Measurements from ENCODE around the gene SHD. TPM values are rescaled to one million over a fixed set of nuclear protein-coding genes. Genes with fewer than 3 reads are reported as not detected.

SHD gene
- total and polyA plus RNA-seq, 2 experiments from 2014 or later: 1.8 to 8.0 TPM

- no peak within 1 kb of the TSS for H3K27ac Mint-ChIP-seq
- Histone ChIP-seq H3K36me3 (ENCODE audit: insufficient read depth) (no peaks in the 10 kb centered on the region), H3K27me3 (ENCODE audit: insufficient read depth) (no peaks in the 10 kb centered on the region), H3K27ac (ENCODE audit: low read depth) (no peak within 1 kb of the TSS), H2AFZ (peak within 1 kb of the TSS; percentile 75; the same call in 1 of the 2 replicates), H3K4me1 (ENCODE audit: insufficient read depth) (no peaks in the 10 kb centered on the region; the same call in 1 of the 2 replicates), H3K4me2 (no peak within 1 kb of the TSS), H3F3A (replicated peaks; ENCODE audit: low read depth) (0 out of 2 replicates have a peak, but pooled peaks cover 8% of the 10 kb centered on the region), H3K4me3 (no peak within 1 kb of the TSS), H3K9me2 (ENCODE audit: insufficient read depth) (no peaks in the 10 kb centered on the region), H3K79me2 (replicated peaks; ENCODE audit: insufficient read depth) (no peaks in the 10 kb centered on the region), H4K20me1 (replicated peaks; ENCODE audit: insufficient read depth) (no peaks in the 10 kb centered on the region)
- DNase-seq (ENCODE audit: low spot score) (no peak), ATAC-seq (no peak)
- TF ChIP-seq, protein P1, sequence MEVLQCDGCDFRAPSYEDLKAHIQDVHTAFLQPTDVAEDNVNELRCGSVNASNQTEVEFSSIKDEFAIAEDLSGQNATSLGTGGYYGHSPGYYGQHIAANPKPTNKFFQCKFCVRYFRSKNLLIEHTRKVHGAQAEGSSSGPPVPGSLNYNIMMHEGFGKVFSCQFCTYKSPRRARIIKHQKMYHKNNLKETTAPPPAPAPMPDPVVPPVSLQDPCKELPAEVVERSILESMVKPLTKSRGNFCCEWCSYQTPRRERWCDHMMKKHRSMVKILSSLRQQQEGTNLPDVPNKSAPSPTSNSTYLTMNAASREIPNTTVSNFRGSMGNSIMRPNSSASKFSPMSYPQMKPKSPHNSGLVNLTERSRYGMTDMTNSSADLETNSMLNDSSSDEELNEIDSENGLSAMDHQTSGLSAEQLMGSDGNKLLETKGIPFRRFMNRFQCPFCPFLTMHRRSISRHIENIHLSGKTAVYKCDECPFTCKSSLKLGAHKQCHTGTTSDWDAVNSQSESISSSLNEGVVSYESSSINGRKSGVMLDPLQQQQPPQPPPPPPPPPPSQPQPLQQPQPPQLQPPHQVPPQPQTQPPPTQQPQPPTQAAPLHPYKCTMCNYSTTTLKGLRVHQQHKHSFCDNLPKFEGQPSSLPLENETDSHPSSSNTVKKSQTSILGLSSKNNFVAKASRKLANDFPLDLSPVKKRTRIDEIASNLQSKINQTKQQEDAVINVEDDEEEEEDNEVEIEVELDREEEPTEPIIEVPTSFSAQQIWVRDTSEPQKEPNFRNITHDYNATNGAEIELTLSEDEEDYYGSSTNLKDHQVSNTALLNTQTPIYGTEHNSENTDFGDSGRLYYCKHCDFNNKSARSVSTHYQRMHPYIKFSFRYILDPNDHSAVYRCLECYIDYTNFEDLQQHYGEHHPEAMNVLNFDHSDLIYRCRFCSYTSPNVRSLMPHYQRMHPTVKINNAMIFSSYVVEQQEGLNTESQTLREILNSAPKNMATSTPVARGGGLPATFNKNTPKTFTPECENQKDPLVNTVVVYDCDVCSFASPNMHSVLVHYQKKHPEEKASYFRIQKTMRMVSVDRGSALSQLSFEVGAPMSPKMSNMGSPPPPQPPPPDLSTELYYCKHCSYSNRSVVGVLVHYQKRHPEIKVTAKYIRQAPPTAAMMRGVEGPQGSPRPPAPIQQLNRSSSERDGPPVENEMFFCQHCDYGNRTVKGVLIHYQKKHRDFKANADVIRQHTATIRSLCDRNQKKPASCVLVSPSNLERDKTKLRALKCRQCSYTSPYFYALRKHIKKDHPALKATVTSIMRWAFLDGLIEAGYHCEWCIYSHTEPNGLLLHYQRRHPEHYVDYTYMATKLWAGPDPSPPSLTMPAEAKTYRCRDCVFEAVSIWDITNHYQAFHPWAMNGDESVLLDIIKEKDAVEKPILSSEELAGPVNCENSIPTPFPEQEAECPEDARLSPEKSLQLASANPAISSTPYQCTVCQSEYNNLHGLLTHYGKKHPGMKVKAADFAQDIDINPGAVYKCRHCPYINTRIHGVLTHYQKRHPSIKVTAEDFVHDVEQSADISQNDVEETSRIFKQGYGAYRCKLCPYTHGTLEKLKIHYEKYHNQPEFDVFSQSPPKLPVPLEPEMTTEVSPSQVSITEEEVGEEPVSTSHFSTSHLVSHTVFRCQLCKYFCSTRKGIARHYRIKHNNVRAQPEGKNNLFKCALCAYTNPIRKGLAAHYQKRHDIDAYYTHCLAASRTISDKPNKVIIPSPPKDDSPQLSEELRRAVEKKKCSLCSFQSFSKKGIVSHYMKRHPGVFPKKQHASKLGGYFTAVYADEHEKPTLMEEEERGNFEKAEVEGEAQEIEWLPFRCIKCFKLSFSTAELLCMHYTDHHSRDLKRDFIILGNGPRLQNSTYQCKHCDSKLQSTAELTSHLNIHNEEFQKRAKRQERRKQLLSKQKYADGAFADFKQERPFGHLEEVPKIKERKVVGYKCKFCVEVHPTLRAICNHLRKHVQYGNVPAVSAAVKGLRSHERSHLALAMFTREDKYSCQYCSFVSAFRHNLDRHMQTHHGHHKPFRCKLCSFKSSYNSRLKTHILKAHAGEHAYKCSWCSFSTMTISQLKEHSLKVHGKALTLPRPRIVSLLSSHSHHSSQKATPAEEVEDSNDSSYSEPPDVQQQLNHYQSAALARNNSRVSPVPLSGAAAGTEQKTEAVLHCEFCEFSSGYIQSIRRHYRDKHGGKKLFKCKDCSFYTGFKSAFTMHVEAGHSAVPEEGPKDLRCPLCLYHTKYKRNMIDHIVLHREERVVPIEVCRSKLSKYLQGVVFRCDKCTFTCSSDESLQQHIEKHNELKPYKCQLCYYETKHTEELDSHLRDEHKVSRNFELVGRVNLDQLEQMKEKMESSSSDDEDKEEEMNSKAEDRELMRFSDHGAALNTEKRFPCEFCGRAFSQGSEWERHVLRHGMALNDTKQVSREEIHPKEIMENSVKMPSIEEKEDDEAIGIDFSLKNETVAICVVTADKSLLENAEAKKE (CRISPR knock-in tag; IDR thresholded peaks at IDR 0.05): no peak
- TF ChIP-seq, protein P2, sequence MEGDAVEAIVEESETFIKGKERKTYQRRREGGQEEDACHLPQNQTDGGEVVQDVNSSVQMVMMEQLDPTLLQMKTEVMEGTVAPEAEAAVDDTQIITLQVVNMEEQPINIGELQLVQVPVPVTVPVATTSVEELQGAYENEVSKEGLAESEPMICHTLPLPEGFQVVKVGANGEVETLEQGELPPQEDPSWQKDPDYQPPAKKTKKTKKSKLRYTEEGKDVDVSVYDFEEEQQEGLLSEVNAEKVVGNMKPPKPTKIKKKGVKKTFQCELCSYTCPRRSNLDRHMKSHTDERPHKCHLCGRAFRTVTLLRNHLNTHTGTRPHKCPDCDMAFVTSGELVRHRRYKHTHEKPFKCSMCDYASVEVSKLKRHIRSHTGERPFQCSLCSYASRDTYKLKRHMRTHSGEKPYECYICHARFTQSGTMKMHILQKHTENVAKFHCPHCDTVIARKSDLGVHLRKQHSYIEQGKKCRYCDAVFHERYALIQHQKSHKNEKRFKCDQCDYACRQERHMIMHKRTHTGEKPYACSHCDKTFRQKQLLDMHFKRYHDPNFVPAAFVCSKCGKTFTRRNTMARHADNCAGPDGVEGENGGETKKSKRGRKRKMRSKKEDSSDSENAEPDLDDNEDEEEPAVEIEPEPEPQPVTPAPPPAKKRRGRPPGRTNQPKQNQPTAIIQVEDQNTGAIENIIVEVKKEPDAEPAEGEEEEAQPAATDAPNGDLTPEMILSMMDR (conservative IDR thresholded peaks at IDR 0.05; ENCODE audit: low read depth in 2 of 2): no peak
- H3K36me3 Mint-ChIP-seq (ENCODE audit: low read depth): peaks cover 16% of the 10 kb centered on the region
- peaks cover 8% of the 10 kb centered on the region for H3K27me3 Mint-ChIP-seq (ENCODE audit: insufficient read depth, low read depth, poor library complexity)
- H3K4me3 Mint-ChIP-seq: no peak within 1 kb of the TSS; the same call in 2 of the 3 replicates
- no peaks in the 10 kb centered on the region; the same call in 2 of the 3 replicates for H3K9me3 Mint-ChIP-seq
- peaks cover 15% of the 10 kb centered on the region for H3K4me1 Mint-ChIP-seq
These were observed 23.2 kb downstream of the SHD start, which contains the start of gene TMIGD2 for GRCh38 chr19:4302243-4302640. Gene TMIGD2 (minus strand): TSS chr19:4302389. CDS start chr19:4302385, 4 bp downstream.

Data from GM23338 (cell line).